Measurements from ENCODE around the gene PPM1L.
A peak's percentile ranks its signal among the peaks of the same experiment; 100 is the strongest.

The PPM1L gene

GRCh38 chr3:161083131-161083530 is 327.1 kb downstream of the PPM1L start:
- Histone ChIP-seq H3K27me3 (ENCODE audit: control insufficient read depth in 1 of 2, insufficient read depth in 2 of 2, low read length in 2 of 2) (no peaks in the 10 kb centered on the region), H3K36me3 (ENCODE audit: insufficient read depth, low read length) (peaks cover 11% of the 10 kb centered on the region), H3K9me3 (ENCODE audit: low read length) (no peaks in the 10 kb centered on the region), H3K27ac (ENCODE audit: low read depth, low read length) (no peak overlapping the region), H3K9ac (ENCODE audit: low read length) (no peak overlapping the region), H3K4me3 (ENCODE audit: low read depth in 1 of 2, low read length in 2 of 2) (no peak overlapping the region), H3K4me1 (ENCODE audit: insufficient read depth, low read length) (no peaks in the 10 kb centered on the region)

DNA sequence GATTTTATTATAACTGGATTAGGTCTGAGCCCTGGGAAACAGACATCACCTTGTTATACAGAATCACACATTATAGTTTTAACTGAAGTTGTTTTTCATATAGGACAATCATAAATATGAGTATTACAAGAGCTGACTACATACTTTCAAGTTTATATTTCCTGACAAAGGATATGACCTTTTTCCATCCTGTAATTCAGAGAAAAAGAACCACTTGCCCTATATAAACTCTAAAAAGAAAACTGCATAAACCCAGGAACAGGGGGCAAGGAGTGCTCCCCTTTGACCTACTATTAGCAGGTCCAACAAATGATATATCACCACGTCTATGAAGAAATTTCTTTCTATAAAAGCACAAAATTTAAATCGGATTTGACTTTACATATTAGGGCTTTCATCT is 328.2 kb downstream of the PPM1L start:
- Histone ChIP-seq H3K4me1 (ENCODE audit: insufficient read depth, low read length) (no peaks in the 10 kb centered on the region), H3K9me3 (ENCODE audit: low read length) (no peaks in the 10 kb centered on the region), H3K27me3 (ENCODE audit: control insufficient read depth in 1 of 2, insufficient read depth in 2 of 2, low read length in 2 of 2) (no peaks in the 10 kb centered on the region), H3K27ac (ENCODE audit: low read depth, low read length) (no peak overlapping the region), H3K9ac (ENCODE audit: low read length) (no peak overlapping the region), H3K4me3 (ENCODE audit: low read depth in 1 of 2, low read length in 2 of 2) (no peak overlapping the region), H3K36me3 (ENCODE audit: insufficient read depth, low read length) (peaks cover 11% of the 10 kb centered on the region)

DNA sequence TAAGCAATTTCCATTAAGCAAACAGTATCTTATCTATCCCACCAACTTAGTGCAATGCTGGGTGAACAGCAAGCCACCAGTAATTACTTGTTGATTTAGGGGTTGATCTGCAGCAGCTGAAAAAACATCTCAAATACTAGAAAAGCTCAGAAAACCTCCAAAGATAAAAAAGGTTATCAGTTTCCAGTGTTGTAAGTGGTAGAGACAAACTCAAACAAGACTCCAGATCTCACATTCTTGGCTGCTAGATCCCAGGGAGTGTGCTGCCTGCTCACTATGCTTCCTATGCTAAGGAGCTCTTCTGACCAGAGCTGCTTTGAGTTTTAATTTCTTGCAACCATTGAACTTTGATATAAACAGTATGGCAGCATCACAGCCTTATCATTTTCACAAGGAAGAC is 337.9 kb downstream of the PPM1L start:
- no peaks in the 10 kb centered on the region for H3K9me3 ChIP-seq (ENCODE audit: low read length)
- no peak overlapping the region for H3K9ac ChIP-seq (ENCODE audit: low read length)
- no peaks in the 10 kb centered on the region for H3K4me1 ChIP-seq (ENCODE audit: insufficient read depth, low read length)
- H3K4me3 ChIP-seq (ENCODE audit: low read depth in 1 of 2, low read length in 2 of 2): no peak overlapping the region
- H3K36me3 ChIP-seq (ENCODE audit: insufficient read depth, low read length): no peaks in the 10 kb centered on the region
- H3K27ac ChIP-seq (ENCODE audit: low read depth, low read length): no peak overlapping the region
- no peaks in the 10 kb centered on the region for H3K27me3 ChIP-seq (ENCODE audit: control insufficient read depth in 1 of 2, insufficient read depth in 2 of 2, low read length in 2 of 2)

DNA sequence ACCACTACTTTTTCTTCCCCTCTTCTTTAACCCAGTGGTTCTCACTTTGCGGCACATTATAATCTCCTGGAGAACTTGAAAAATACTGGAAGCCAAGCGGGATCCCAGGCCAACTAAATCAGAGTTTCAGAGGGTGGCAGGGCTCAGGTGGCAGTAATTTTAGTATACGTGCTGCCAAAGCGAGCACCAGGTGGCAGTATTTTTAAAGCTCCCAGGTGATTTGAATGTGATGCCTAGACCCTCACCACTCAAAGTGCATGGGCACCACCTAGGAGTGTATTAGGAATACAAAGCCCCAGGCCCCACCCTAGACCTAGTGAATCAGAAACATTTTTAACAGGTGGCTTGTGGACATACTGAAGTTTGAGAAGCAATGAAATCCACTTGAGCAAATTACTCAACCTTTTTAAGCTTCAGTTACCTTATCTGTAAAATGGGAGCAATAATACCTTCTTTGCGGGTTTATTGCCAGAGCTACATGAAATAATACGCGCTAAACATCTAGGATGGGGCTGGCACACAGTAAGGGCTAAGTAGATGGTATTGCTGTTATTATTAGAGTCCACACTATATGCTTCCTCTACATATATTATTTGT is 340.8 kb downstream of the PPM1L start:
- Histone ChIP-seq H3K4me1 (ENCODE audit: insufficient read depth, low read length) (no peaks in the 10 kb centered on the region), H3K9me3 (ENCODE audit: low read length) (no peaks in the 10 kb centered on the region), H3K27ac (ENCODE audit: low read depth, low read length) (no peak overlapping the region), H3K4me3 (ENCODE audit: low read depth in 1 of 2, low read length in 2 of 2) (no peak overlapping the region), H3K9ac (ENCODE audit: low read length) (no peak overlapping the region), H3K36me3 (ENCODE audit: insufficient read depth, low read length) (no peaks in the 10 kb centered on the region), H3K27me3 (ENCODE audit: control insufficient read depth in 1 of 2, insufficient read depth in 2 of 2, low read length in 2 of 2) (no peaks in the 10 kb centered on the region)

DNA sequence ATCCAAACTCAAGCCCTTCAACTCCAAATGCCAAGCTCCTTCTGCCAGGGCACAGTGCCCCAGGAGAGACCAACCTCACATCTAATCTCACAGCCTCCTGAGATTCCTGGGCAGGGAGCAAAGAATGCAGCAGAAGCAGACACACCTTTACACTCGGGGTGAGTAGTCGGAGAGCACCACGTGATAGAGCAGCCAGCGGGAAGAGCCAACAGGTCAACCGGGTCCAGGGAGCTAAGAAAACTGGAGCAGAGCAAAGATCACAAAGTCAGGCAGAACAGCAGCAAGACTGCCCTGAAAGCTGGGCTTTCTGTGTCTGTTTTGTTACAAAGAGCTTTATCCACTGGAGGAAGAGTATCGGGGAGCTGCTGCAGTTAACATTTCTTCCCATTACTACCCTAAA is 345.0 kb downstream of the PPM1L start:
- Histone ChIP-seq H3K4me3 (ENCODE audit: low read depth in 1 of 2, low read length in 2 of 2) (no peak overlapping the region), H3K9ac (ENCODE audit: low read length) (no peak overlapping the region), H3K36me3 (ENCODE audit: insufficient read depth, low read length) (no peaks in the 10 kb centered on the region), H3K4me1 (ENCODE audit: insufficient read depth, low read length) (no peaks in the 10 kb centered on the region), H3K9me3 (ENCODE audit: low read length) (no peaks in the 10 kb centered on the region), H3K27me3 (ENCODE audit: control insufficient read depth in 1 of 2, insufficient read depth in 2 of 2, low read length in 2 of 2) (no peaks in the 10 kb centered on the region), H3K27ac (ENCODE audit: low read depth, low read length) (no peak overlapping the region)

- H3K9me3 ChIP-seq (ENCODE audit: low read length): no peaks in the 10 kb centered on the region
- no peak overlapping the region for H3K27ac ChIP-seq (ENCODE audit: low read depth, low read length)
- H3K9ac ChIP-seq (ENCODE audit: low read length): no peak overlapping the region
- no peaks in the 10 kb centered on the region for H3K4me1 ChIP-seq (ENCODE audit: insufficient read depth, low read length)
- no peaks in the 10 kb centered on the region for H3K27me3 ChIP-seq (ENCODE audit: control insufficient read depth in 1 of 2, insufficient read depth in 2 of 2, low read length in 2 of 2)
- no peak overlapping the region for H3K4me3 ChIP-seq (ENCODE audit: low read depth in 1 of 2, low read length in 2 of 2)
- H3K36me3 ChIP-seq (ENCODE audit: insufficient read depth, low read length): no peaks in the 10 kb centered on the region
Measured at GRCh38 chr3:161101609-161102008, 345.6 kb downstream of the PPM1L start.

DNA sequence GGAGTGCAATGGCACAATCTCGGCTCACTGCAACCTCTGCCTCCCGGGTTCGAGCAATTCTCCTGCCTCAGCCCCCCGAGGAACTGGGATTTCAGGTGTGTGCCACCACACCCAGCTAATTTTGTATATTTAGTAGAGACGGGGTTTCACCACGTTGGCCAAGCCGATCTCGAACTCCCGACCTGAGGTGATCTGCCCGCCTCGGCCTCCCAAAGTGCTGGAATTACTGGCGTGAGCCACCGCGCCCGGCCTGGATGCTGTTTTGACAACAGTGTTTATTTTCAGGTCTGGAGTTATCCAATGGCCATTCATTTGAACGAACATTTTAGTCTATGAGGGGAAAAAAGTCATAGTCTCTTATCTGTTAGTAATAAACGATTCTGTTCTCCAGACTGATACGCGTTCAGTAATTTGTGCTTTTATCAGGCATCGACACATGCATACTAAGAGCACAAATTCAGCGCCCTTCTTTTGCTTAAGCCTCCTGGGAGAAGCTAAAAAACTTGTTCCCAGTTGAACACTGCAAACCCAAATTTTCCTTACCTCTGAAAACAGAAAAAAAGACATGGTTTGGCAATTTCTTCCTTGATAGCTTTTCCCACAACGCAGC is 347.9 kb downstream of the PPM1L start:
- Histone ChIP-seq H3K4me3 (ENCODE audit: low read depth in 1 of 2, low read length in 2 of 2) (peak overlapping the region in 1 of 2 donors; percentile 78), H3K4me1 (ENCODE audit: insufficient read depth, low read length) (no peaks in the 10 kb centered on the region), H3K9ac (ENCODE audit: low read length) (peak overlapping the region; percentile 40), H3K9me3 (ENCODE audit: low read length) (no peaks in the 10 kb centered on the region), H3K27ac (ENCODE audit: low read depth, low read length) (no peak overlapping the region), H3K36me3 (ENCODE audit: insufficient read depth, low read length) (no peaks in the 10 kb centered on the region), H3K27me3 (ENCODE audit: control insufficient read depth in 1 of 2, insufficient read depth in 2 of 2, low read length in 2 of 2) (no peaks in the 10 kb centered on the region)

DNA sequence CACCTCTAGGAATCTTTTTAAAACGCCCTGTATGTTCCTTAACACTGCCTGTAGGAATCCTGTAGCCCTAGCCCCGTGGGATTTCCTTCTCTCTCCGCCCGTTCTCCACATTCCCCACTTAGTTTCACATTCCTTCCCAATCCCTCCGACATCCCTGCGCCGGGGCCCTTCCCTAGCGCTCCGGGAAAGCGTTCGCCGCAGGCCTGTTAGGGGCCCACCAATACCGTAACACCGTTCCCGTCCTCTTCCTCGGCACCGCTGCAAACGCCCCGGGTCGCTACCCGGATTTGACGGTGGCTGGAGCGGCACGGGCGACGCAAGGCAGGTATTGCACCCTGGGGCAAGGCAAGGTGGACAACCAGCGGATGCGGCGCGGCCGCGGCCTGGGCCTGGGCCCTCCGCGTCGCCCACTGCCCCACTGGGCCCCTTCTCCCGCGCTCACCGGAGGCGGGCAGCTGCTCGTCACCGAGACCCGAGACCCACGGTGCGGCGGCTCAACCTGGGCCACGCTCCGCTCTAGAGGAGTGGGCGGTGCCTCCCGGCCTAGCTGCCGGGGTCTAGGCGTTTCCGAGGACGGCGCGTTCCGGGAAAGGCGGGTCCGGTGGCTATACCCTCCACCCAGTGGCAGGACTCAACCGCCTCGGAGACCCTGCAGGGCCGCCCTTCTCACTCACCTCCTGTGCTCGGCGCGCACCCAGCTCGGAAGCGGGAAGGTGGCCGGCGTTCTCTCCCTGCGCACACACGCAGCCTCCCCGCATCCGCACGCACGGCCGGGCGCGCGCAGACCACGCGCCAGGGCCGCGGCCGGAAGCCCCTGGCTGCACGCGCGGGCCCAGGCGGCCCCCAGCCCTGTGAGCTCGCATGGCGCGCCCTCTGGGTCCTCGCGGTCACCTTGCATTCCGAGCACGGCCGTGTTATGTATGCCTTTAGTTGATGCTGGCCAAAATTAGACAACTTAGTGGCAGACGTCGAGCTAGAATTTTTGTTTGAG is 348.8 kb downstream of the PPM1L start, which contains the start of gene B3GALNT1:
B3GALNT1 (minus strand) TSS at position 789 of the 991 bp plus-strand sequence. CDS start 18,595 bp downstream, outside the sequence.
- Histone ChIP-seq H3K4me3 (ENCODE audit: low read depth in 1 of 2, low read length in 2 of 2) (peak within 1 kb of the TSS; percentile 78 to 96), H3K4me1 (ENCODE audit: insufficient read depth, low read length) (no peaks in the 10 kb centered on the region), H3K27me3 (ENCODE audit: control insufficient read depth in 1 of 2, insufficient read depth in 2 of 2, low read length in 2 of 2) (no peaks in the 10 kb centered on the region), H3K36me3 (ENCODE audit: insufficient read depth, low read length) (no peaks in the 10 kb centered on the region), H3K9me3 (ENCODE audit: low read length) (no peaks in the 10 kb centered on the region), H3K9ac (ENCODE audit: low read length) (peak within 1 kb of the TSS; percentile 40), H3K27ac (ENCODE audit: low read depth, low read length) (peak within 1 kb of the TSS; percentile 42)

- H3K4me3 ChIP-seq (ENCODE audit: low read depth in 1 of 2, low read length in 2 of 2): no peak overlapping the region
- no peaks in the 10 kb centered on the region for H3K36me3 ChIP-seq (ENCODE audit: insufficient read depth, low read length)
- no peak overlapping the region for H3K27ac ChIP-seq (ENCODE audit: low read depth, low read length)
- H3K9ac ChIP-seq (ENCODE audit: low read length): no peak overlapping the region
- H3K4me1 ChIP-seq (ENCODE audit: insufficient read depth, low read length): no peaks in the 10 kb centered on the region
- H3K27me3 ChIP-seq (ENCODE audit: control insufficient read depth in 1 of 2, insufficient read depth in 2 of 2, low read length in 2 of 2): no peaks in the 10 kb centered on the region
- H3K9me3 ChIP-seq (ENCODE audit: low read length): no peaks in the 10 kb centered on the region
Measured at GRCh38 chr3:161107311-161107710, 351.3 kb downstream of the PPM1L start.

DNA sequence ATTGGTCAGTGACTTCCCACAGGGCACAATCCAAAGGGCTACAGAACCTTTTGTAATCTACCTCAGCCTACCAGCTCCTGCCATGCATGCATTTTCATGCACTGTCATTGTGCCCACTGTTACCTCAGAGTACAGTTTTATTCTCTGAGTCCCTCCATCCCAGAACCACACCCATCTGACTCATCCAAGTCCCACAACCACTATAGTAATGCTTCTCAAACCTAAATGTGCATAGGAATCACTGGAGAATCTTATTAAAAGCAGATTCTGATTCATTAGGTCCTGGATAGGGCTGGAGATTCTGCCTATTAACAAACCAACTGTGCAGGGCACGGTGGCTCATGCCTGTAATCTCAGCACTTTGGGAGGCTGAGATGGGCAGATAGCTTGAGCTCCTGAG is 352.8 kb downstream of the PPM1L start:
- no peak overlapping the region for H3K4me3 ChIP-seq (ENCODE audit: low read depth in 1 of 2, low read length in 2 of 2)
- H3K36me3 ChIP-seq (ENCODE audit: insufficient read depth, low read length): no peaks in the 10 kb centered on the region
- no peaks in the 10 kb centered on the region for H3K27me3 ChIP-seq (ENCODE audit: control insufficient read depth in 1 of 2, insufficient read depth in 2 of 2, low read length in 2 of 2)
- H3K9ac ChIP-seq (ENCODE audit: low read length): no peak overlapping the region
- no peak overlapping the region for H3K27ac ChIP-seq (ENCODE audit: low read depth, low read length)
- no peaks in the 10 kb centered on the region for H3K9me3 ChIP-seq (ENCODE audit: low read length)
- H3K4me1 ChIP-seq (ENCODE audit: insufficient read depth, low read length): no peaks in the 10 kb centered on the region

- Histone ChIP-seq H3K27ac (ENCODE audit: low read depth, low read length) (no peak overlapping the region), H3K9me3 (ENCODE audit: low read length) (no peaks in the 10 kb centered on the region), H3K36me3 (ENCODE audit: insufficient read depth, low read length) (no peaks in the 10 kb centered on the region), H3K4me3 (ENCODE audit: low read depth in 1 of 2, low read length in 2 of 2) (no peak overlapping the region), H3K27me3 (ENCODE audit: control insufficient read depth in 1 of 2, insufficient read depth in 2 of 2, low read length in 2 of 2) (no peaks in the 10 kb centered on the region), H3K9ac (ENCODE audit: low read length) (no peak overlapping the region), H3K4me1 (ENCODE audit: insufficient read depth, low read length) (no peaks in the 10 kb centered on the region)
Measured at GRCh38 chr3:161117646-161118045, 361.6 kb downstream of the PPM1L start.
